Measurements from ENCODE around the gene IFNB1. TPM values are rescaled to one million over a fixed set of nuclear protein-coding genes. Genes with fewer than 3 reads are reported as not detected.

Gene IFNB1
- not detected in 2 replicates for total RNA-seq (2014; rRNA removed; shearing (Covaris generic))
- polyA plus RNA-seq (2016; fragmentation: Nextera tagmentation; extraction: Ambion mirVana) = not detected in 2 replicates

- DNase-seq = no peak
- WGBS, 2 experiments (ENCODE audit: low coverage in 1 of 2, low lambda C conversion rate in 2 of 2, missing lambda C conversion rate in 2 of 2) = 86 to 89% methylated on average over 3 of the region's 3 CpGs
- in situ Hi-C loops (cut with MboI) = no loop called here
Measured at GRCh38 chr9:21077781-21078180, at the start of gene IFNB1. TSS of gene IFNB1 (minus strand) at chr9:21077942. CDS start at chr9:21077869, 73 bp downstream.

DNA sequence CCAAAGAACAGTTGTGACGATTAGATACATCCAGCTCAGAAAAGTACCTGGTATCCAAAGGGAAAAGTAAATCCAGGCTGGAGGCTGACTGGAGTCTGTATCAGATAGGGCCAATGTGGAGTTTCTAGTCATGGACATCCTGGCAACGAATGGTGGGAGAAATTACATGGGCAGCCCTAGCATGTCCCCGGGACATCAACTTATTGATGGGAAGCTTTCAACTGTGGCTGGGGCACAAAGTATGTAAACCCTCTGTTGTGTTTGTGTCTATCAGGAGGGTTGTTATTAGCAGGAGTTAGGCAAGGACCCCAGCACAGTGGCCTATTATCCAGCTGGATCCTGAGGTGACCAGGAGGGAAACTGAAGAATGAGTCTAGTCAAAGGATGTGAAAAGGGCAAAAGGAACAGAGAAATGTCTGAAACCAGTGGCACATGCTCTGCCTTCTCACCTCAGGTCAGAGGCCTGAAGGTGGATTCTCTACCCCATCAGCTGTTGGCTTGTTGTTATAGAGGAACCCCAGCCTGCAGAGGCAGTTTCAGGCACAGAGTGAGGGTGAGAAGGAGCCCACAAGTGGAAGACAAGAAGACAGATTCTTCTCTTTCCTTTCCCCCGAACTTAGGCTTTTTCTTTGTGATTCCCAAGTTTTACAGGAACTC, 44.0 kb upstream of the IFNB1 start:
- no peaks in the 10 kb centered on the region for H3K9me3 ChIP-seq (ENCODE audit: low read depth)
- H3K27me3 ChIP-seq (replicated peaks; ENCODE audit: insufficient read depth) = peaks cover 19% of the 10 kb centered on the region
- H4K20me1 ChIP-seq (ENCODE audit: insufficient read depth) = no peaks in the 10 kb centered on the region
- H3K9me2 ChIP-seq (ENCODE audit: insufficient read depth) = no peaks in the 10 kb centered on the region
- in situ Hi-C loops (cut with MboI) = loop anchor here (25.0 kb wide), 1 partner anchor 234 kb away; no protein-coding TSS in a partner anchor
- no peak for DNase-seq
- no peak overlapping the region for H3K27ac ChIP-seq
- H2AFZ ChIP-seq = no peak overlapping the region
- TF ChIP-seq EZH2phosphoT487 (IDR thresholded peaks at IDR 0.05; ENCODE audit: insufficient read depth, low read depth) (no peak), EZH2 (IDR thresholded peaks at IDR 0.05; ENCODE audit: insufficient read depth, poor library complexity, severe bottlenecking) (no peak)
- H3K4me3 ChIP-seq = no peak overlapping the region
- H3K36me3 ChIP-seq (ENCODE audit: low read depth) = no peaks in the 10 kb centered on the region
- WGBS, 2 experiments (ENCODE audit: low coverage in 1 of 2, low lambda C conversion rate in 2 of 2, missing lambda C conversion rate in 2 of 2) = 52 to 65% methylated on average over 4 of the region's 4 CpGs
- H3K4me1 ChIP-seq (ENCODE audit: insufficient read depth) = no peaks in the 10 kb centered on the region
- H3K79me2 ChIP-seq (ENCODE audit: insufficient read depth) = no peaks in the 10 kb centered on the region
- H3K4me2 ChIP-seq (ENCODE audit: unreplicated experiment) = no peak overlapping the region
- H3K9ac ChIP-seq = no peak overlapping the region
- H3F3A ChIP-seq (ENCODE audit: insufficient read depth) = no peaks in the 10 kb centered on the region

More at GRCh38 chr9:21077781-21078180, at the start of gene IFNB1:
- H3K4me2 ChIP-seq (ENCODE audit: unreplicated experiment) = no peak within 1 kb of the TSS
- no peak within 1 kb of the TSS for H3K9ac ChIP-seq
- no peaks in the 10 kb centered on the region for H4K20me1 ChIP-seq (ENCODE audit: insufficient read depth)
- no peaks in the 10 kb centered on the region for H3K9me2 ChIP-seq (ENCODE audit: insufficient read depth)
- no peak within 1 kb of the TSS for H3K4me3 ChIP-seq
- H3F3A ChIP-seq (ENCODE audit: insufficient read depth) = no peaks in the 10 kb centered on the region
- H3K9me3 ChIP-seq (ENCODE audit: low read depth) = no peaks in the 10 kb centered on the region
- H3K27ac ChIP-seq = no peak within 1 kb of the TSS
- no peaks in the 10 kb centered on the region for H3K27me3 ChIP-seq (replicated peaks; ENCODE audit: insufficient read depth)
- H2AFZ ChIP-seq = no peak within 1 kb of the TSS
- no peak for TF ChIP-seq EZH2 (IDR thresholded peaks at IDR 0.05; ENCODE audit: insufficient read depth, poor library complexity, severe bottlenecking)
- TF ChIP-seq EZH2phosphoT487 (IDR thresholded peaks at IDR 0.05; ENCODE audit: insufficient read depth, low read depth) = no peak
- H3K4me1 ChIP-seq (ENCODE audit: insufficient read depth) = no peaks in the 10 kb centered on the region
- no peaks in the 10 kb centered on the region for H3K79me2 ChIP-seq (ENCODE audit: insufficient read depth)
- H3K36me3 ChIP-seq (ENCODE audit: low read depth) = no peaks in the 10 kb centered on the region

DNA sequence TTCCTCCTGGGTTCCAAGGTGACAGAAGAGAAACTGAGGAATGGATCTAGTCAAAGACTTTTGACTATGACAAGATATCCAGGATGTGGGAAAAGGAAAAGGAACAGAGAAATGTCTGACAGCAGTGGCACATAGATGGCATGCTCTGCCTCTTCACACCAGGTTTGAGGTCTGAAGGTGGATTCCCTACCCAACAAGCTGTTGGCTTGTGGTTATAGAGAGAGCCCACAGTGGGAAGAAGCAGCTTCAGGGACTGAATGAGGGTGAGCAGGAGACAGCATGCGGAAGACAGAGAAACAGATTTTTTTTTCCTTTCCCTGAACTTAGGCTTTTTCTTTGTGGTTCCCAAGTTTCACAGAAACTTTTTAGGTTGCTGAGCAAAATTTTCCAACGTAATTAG, 43.3 kb upstream of the IFNB1 start:
- no peaks in the 10 kb centered on the region for H3F3A ChIP-seq (ENCODE audit: insufficient read depth)
- peaks cover 19% of the 10 kb centered on the region for H3K27me3 ChIP-seq (replicated peaks; ENCODE audit: insufficient read depth)
- no peaks in the 10 kb centered on the region for H3K4me1 ChIP-seq (ENCODE audit: insufficient read depth)
- H3K36me3 ChIP-seq (ENCODE audit: low read depth) = no peaks in the 10 kb centered on the region
- H3K4me2 ChIP-seq (ENCODE audit: unreplicated experiment) = no peak overlapping the region
- DNase-seq = no peak
- no peak overlapping the region for H3K4me3 ChIP-seq
- H3K9ac ChIP-seq = no peak overlapping the region
- no peaks in the 10 kb centered on the region for H3K9me3 ChIP-seq (ENCODE audit: low read depth)
- no peak overlapping the region for H3K27ac ChIP-seq
- no peaks in the 10 kb centered on the region for H3K9me2 ChIP-seq (ENCODE audit: insufficient read depth)
- in situ Hi-C loops (cut with MboI) = loop anchor here (25.0 kb wide), 1 partner anchor 234 kb away; no protein-coding TSS in a partner anchor
- H2AFZ ChIP-seq = no peak overlapping the region
- no peaks in the 10 kb centered on the region for H4K20me1 ChIP-seq (ENCODE audit: insufficient read depth)
- TF ChIP-seq EZH2phosphoT487 (IDR thresholded peaks at IDR 0.05; ENCODE audit: insufficient read depth, low read depth) = no peak
- TF ChIP-seq EZH2 (IDR thresholded peaks at IDR 0.05; ENCODE audit: insufficient read depth, poor library complexity, severe bottlenecking) = no peak
- WGBS, 2 experiments (ENCODE audit: low coverage in 1 of 2, low lambda C conversion rate in 2 of 2, missing lambda C conversion rate in 2 of 2) = 56 to 66% methylated on average over 2 of the region's 2 CpGs
- H3K79me2 ChIP-seq (ENCODE audit: insufficient read depth) = no peaks in the 10 kb centered on the region

DNA sequence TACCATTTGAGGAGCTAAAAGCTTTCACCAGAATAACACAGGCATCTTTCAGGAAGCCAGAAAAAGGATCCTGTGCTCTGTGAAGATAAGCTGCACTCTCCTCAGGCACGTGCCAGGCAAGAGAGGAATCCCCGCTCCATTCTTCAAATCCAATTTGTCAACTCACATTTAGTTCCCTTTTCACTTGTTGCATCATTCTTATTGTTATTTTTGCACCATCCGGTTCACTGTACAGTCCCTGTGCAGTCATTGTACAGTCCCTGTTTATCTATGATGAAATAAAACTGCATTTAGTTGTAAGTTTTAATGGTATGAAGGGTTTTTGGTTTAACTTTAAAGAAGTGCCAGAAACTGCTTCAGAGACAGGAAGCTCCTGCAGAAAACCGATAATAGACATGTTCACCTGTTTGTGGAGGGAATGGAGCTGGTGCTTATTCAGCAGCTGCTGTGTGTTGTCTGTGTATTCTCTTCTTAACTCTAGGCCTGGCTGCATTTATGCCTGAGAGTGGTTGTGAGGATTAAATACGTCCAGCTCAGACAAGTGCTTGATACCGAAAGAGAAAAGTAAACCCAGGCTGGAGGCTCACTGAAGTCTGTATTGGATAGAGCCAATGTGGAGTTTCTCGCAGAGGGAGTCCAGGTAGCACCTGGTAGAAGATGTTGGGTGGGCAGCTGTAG, 41.5 kb upstream of the IFNB1 start:
- H3K9ac ChIP-seq = no peak overlapping the region
- TF ChIP-seq EZH2 (IDR thresholded peaks at IDR 0.05; ENCODE audit: insufficient read depth, poor library complexity, severe bottlenecking) (no peak), EZH2phosphoT487 (IDR thresholded peaks at IDR 0.05; ENCODE audit: insufficient read depth, low read depth) (no peak)
- H3K4me1 ChIP-seq (ENCODE audit: insufficient read depth) = no peaks in the 10 kb centered on the region
- in situ Hi-C loops (cut with MboI) = loop anchor here (10.0 to 25.0 kb wide), 3 partner anchors 232 to 764 kb away; partner anchors contain the start of gene MLLT3
- no peaks in the 10 kb centered on the region for H4K20me1 ChIP-seq (ENCODE audit: insufficient read depth)
- no peaks in the 10 kb centered on the region for H3K9me2 ChIP-seq (ENCODE audit: insufficient read depth)
- no peak overlapping the region for H2AFZ ChIP-seq
- no peaks in the 10 kb centered on the region for H3K79me2 ChIP-seq (ENCODE audit: insufficient read depth)
- H3K4me3 ChIP-seq = no peak overlapping the region
- 80 to 84% methylated on average over 7 of the region's 7 CpGs for WGBS, 2 experiments (ENCODE audit: low coverage in 1 of 2, low lambda C conversion rate in 2 of 2, missing lambda C conversion rate in 2 of 2)
- no peaks in the 10 kb centered on the region for H3K9me3 ChIP-seq (ENCODE audit: low read depth)
- DNase-seq = no peak
- no peaks in the 10 kb centered on the region for H3F3A ChIP-seq (ENCODE audit: insufficient read depth)
- H3K27me3 ChIP-seq (replicated peaks; ENCODE audit: insufficient read depth) = peaks cover 19% of the 10 kb centered on the region
- no peak overlapping the region for H3K27ac ChIP-seq
- no peaks in the 10 kb centered on the region for H3K36me3 ChIP-seq (ENCODE audit: low read depth)
- H3K4me2 ChIP-seq (ENCODE audit: unreplicated experiment) = no peak overlapping the region
